Nephron progenitor cell (in vitro differentiated cells): ENCODE results near the gene EN2.
"Not testable (repeated sequence)": the region's sequence is repeated elsewhere in the genome, so short reads cannot be mapped to it uniquely, and the experiment has no call there.

Experiments used
- DNase-seq: peaks from one replicate; pipeline ENCODE4 v3.0.0; 2021
- H3K27ac Mint-ChIP-seq: 2 replicates; pipeline ENCODE4 v1.8.0; 2021; ENCODE audit warnings: mild to moderate bottlenecking, moderate library complexity, mixed read lengths
- H3K27me3 Mint-ChIP-seq: 2 replicates; pipeline ENCODE4 v1.8.0; 2021; ENCODE audit warnings: mild to moderate bottlenecking, low read depth, mixed read lengths; ENCODE audit not compliant: poor library complexity
- H3K36me3 Mint-ChIP-seq: 2 replicates; pipeline ENCODE4 v1.8.0; 2021; ENCODE audit warnings: low read depth, mixed read lengths
- H3K4me1 Mint-ChIP-seq: 2 replicates; pipeline ENCODE4 v1.8.0; 2021; ENCODE audit warnings: mixed read lengths
- H3K4me3 Mint-ChIP-seq: 2 replicates; pipeline ENCODE4 v1.8.0; 2021; ENCODE audit warnings: mild to moderate bottlenecking, moderate library complexity, mixed read lengths
- H3K9me3 Mint-ChIP-seq: 2 replicates; pipeline ENCODE4 v1.8.0; 2021; ENCODE audit warnings: mild to moderate bottlenecking, moderate library complexity, mixed read lengths
- TF ChIP-seq, protein P1 (sequence below): fragments of 200-600 bp; sonication (generic); IDR thresholded peaks from 2 replicates; pipeline ENCODE4 v1.5.0; 2021; ENCODE audit warnings: antibody characterized with exemption

EN2 gene

DNA sequence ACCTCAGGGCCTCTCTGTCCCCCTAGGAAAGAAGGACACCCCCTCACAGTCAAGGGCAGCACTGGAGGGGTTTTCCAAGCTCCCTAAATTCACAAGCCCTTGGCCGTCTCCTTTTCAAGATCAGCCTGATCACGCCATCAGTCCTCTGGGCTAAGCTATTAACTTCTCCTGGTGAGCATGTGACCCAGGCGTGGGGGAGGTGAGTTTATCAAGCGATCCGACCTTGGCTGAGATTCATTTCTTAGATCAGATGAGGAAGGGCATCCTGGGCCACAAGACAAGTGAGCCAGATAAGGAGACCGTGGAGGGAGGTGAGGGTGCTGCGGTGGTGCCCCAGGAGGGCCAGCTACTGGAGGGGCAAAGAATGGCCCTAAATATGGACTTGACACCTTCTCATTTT lies 19.2 kb upstream of the EN2 start:
- Mint-ChIP-seq H3K27me3 (peaks cover 96% of the 10 kb centered on the region), H3K36me3 (no peaks in the 10 kb centered on the region)

DNA sequence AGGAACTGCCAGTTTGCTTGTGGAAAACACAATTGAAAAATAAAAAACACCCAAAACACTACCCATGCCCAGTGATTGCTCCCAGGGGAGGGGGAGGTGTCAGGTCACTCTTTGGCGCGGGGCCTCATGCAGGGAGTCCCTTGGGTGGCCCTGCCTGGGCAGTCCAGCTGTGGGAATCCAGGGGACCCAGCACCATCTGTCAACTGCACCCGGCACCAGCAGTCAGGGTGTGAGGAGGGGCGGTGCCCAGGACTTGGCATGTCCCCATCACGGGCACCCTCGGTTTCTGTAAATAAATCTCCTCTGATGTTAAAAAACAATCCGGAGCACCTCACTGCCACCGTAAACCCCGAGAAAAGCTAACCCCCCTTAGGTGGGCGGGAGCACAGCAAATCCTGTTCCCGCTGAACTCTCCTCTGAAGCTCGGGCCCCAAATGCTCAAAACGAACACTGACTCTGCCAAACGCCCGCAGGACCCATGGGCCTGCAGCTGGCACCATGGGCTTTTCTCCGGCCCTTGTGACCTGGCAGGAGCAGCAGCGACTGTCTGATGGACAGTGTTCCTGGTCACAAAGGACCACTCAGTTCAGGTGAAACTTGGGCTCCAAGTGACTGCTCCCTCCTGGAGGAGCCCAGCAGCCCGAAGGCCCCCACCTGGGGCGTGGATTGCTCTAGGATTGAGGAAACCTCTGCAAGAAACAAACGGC lies 18.5 kb upstream of the EN2 start:
- Mint-ChIP-seq H3K27me3 (peaks cover 96% of the 10 kb centered on the region), H3K9me3 (peaks cover 6% of the 10 kb centered on the region), H3K4me3 (no peak overlapping the region), H3K27ac (no peak overlapping the region), H3K4me1 (peaks cover 5% of the 10 kb centered on the region), H3K36me3 (no peaks in the 10 kb centered on the region)
- DNase-seq: no peak
- TF ChIP-seq, protein P1, sequence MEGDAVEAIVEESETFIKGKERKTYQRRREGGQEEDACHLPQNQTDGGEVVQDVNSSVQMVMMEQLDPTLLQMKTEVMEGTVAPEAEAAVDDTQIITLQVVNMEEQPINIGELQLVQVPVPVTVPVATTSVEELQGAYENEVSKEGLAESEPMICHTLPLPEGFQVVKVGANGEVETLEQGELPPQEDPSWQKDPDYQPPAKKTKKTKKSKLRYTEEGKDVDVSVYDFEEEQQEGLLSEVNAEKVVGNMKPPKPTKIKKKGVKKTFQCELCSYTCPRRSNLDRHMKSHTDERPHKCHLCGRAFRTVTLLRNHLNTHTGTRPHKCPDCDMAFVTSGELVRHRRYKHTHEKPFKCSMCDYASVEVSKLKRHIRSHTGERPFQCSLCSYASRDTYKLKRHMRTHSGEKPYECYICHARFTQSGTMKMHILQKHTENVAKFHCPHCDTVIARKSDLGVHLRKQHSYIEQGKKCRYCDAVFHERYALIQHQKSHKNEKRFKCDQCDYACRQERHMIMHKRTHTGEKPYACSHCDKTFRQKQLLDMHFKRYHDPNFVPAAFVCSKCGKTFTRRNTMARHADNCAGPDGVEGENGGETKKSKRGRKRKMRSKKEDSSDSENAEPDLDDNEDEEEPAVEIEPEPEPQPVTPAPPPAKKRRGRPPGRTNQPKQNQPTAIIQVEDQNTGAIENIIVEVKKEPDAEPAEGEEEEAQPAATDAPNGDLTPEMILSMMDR: no peak

More for the DNA sequence above, 19.2 kb upstream of the EN2 start:
- Mint-ChIP-seq H3K4me1 (peaks cover 5% of the 10 kb centered on the region), H3K9me3 (peaks cover 6% of the 10 kb centered on the region), H3K4me3 (no peak overlapping the region), H3K27ac (no peak overlapping the region)
- TF ChIP-seq, protein P1: no peak
- DNase-seq: no peak

DNA sequence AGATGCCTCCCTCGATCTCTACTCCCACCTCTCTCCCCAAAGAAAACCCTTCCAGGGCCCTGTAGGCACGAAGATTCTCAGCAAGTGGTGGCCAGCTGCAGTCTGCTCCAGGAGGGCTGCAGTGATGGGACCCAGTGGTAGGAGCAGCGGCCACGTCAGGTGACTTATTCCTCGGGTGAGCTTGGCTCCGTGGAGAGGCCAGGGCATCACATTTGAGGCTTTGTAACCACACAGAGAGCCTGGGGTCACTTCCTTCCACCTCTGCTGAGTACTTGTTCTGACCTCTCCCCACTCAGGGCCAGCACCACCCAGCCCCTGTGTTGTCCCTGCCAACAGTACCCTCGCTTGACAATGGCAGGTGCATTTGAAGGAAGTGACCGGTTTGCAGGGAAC lies 17.9 kb upstream of the EN2 start:
- H3K36me3 Mint-ChIP-seq: no peaks in the 10 kb centered on the region
- H3K9me3 Mint-ChIP-seq: peaks cover 6% of the 10 kb centered on the region
- peaks cover 96% of the 10 kb centered on the region for H3K27me3 Mint-ChIP-seq
- TF ChIP-seq, protein P1: no peak
- no peak overlapping the region for H3K4me3 Mint-ChIP-seq
- no peak overlapping the region for H3K27ac Mint-ChIP-seq
- H3K4me1 Mint-ChIP-seq: peaks cover 5% of the 10 kb centered on the region
- DNase-seq: no peak

DNA sequence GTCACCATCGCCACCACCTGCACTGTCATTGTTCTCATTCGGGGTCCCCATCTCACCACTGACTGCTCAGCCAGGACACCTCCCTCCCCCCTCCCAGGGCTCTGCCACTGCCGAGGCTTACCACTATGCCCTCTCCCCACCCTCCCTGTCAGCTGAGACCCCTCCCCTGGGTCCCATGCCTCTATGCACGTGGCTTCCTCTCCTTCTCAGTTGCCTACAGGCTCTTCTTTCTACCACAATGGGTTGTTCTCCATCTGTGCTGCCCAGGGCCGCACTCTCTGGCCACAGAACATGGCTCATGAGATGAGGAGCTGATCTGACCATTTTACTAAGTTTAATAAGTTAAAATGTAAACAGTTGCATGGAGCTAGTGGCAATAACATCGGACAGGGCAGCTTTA lies 16.1 kb upstream of the EN2 start:
- H3K36me3 Mint-ChIP-seq: no peaks in the 10 kb centered on the region
- H3K4me3 Mint-ChIP-seq: no peak overlapping the region
- H3K9me3 Mint-ChIP-seq: peaks cover 4% of the 10 kb centered on the region
- peaks cover 5% of the 10 kb centered on the region for H3K4me1 Mint-ChIP-seq
- no peak for DNase-seq
- no peak overlapping the region for H3K27ac Mint-ChIP-seq
- TF ChIP-seq, protein P1: no peak
- H3K27me3 Mint-ChIP-seq: peaks cover 98% of the 10 kb centered on the region

DNA sequence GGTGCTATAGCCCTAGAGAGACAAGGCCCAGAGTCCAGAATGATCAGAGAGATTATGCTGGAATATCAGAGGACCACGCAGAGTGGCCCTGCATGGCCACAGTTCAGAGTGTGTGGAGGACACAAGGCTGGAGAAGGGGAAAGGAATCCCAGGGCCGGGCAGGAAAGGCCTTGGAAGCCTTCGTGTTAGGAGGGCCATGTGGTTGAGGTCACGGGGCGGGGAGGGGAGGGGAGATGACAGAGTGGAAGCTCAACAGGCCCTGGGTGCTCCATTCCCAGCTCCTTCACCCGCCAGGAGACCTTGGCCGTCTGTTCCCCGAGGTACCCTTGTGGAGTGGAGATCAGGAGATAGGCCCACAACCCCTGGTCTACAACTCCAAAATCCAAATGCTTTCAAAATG lies 13.2 kb upstream of the EN2 start:
- no peak for DNase-seq
- Mint-ChIP-seq H3K27ac (no peak overlapping the region), H3K4me1 (peaks cover 16% of the 10 kb centered on the region), H3K27me3 (peaks cover 100% of the 10 kb centered on the region), H3K9me3 (no peaks in the 10 kb centered on the region), H3K36me3 (no peaks in the 10 kb centered on the region), H3K4me3 (no peak overlapping the region)
- TF ChIP-seq, protein P1: no peak

DNA sequence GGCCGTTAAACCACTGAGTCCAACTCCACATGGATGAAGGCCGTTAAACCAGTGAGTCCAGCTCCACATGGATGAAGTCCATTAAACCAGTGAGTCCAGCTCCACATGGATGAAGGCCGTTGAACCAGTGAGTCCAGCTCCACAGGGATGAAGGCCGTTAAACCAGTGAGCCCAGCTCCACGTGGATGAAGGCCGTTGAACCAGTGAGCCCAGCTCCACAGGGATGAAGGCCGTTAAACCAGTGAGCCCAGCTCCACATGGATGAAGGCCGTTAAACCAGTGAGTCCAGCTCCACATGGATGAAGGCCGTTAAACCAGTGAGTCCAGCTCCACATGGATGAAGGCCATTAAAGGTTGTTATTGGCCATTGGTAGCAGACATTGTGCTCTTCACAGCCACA lies 12.3 kb upstream of the EN2 start:
- peaks cover 16% of the 10 kb centered on the region for H3K4me1 Mint-ChIP-seq
- not testable (repeated sequence) for DNase-seq, H3K4me3 Mint-ChIP-seq, H3K27ac Mint-ChIP-seq, H3K9me3 Mint-ChIP-seq, H3K36me3 Mint-ChIP-seq
- peaks cover 100% of the 10 kb centered on the region for H3K27me3 Mint-ChIP-seq
